GM21423 (cell line): Measurements from ENCODE around the gene GDNF.
"Not testable (repeated sequence)": the region's sequence is repeated elsewhere in the genome, so short reads cannot be mapped to it uniquely, and the experiment has no call there.

ENCODE experiments used
- ATAC-seq: cut with Tn5 transposase; IDR thresholded peaks from one replicate; pipeline ENCODE4 v1.9.1; 2021; ENCODE audit warnings: mild to moderate bottlenecking, moderate library complexity; ENCODE audit not compliant: unreplicated experiment

The GDNF gene

DNA sequence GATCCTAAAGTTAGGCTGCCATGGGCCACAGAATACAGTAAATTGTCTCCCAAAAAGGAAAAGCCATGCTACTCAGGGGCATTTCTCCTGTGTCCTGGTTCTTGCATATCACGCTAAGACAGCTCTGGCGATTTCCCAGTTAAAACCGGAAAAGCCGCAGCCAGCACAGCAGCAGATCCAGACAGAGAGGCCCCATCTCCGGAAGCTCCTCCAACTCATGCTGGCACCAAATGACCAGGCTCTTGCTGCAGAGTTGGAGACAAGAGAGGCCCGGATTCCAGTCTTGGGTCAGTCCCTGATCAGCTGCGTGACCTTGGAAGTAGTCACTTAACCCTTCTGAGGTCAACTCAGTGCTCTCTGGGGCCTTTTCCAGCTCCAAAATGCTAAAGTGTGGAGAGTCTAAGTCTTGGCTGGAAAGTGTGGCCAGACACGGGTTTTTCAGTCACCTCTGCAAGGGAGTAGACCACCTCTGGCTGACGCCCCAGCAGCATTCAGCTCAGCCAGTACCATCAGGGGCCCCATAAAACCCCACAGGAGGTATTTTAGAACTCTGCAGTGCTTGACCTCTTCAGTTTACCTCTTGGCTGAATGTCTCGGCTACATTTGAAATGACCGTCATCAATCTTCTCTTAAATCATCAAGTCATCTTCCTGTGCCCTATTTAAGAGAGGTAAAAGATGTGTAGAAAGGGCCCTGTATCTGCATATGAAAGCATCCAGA, 16.2 kb downstream of the GDNF start:
- ATAC-seq, result no peak

DNA sequence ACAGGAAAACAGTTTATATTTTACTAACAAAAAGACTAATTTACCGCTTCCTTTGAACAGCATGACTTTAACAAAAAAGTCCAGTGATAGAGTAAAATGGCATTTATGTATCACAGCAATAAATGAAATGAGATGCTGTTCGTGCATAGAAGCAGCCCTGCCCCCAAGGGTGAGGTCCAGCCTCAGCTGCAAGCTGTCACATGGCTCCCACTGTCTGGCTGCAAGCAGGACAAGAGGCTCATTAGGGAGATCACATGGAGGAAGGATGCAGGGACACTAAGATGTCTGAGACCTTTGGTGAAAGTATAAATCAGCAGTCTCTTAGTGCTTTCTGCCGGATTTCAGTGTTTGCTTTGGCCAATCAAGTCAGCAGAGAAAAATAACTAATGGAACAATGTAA, 23.0 kb downstream of the GDNF start:
- ATAC-seq, result no peak

DNA sequence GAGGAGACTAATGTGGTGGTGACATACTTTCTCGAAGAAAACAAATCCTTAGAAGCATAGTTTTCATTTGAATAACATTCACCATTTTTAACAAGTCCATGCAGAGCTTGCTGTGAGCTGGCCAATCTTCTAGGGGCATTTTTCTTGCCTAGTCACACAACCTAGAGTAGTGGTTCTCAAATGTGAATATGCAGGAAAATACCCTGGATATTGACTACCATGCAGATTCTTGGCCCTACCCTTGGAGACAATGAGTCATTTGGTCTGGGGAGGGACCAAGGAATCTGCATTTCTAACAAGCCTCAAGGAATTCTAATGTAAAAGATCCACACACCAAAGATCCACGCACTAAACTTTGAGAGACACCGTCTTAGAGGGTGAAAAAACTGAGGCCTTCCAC, 23.5 kb downstream of the GDNF start:
- no peak for ATAC-seq

DNA sequence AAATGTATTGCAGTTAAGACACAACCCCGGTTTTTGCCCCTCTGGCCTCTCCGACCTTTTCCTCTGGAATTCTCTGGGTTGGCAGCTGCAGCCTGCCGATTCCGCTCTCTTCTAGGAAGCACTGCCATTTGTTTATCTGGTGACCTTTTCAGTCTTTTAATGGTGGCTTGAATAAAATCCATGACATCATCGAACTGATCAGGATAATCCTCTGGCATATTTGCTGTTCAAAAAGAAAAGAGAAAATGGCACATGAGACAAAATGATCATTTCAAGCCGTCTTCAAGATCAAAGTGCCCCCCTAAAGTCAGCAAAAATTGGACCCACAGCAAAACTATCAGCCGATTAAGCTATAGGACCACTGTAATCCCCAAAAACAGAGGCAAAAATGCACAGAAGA, 23.9 kb downstream of the GDNF start:
- ATAC-seq, result no peak

DNA sequence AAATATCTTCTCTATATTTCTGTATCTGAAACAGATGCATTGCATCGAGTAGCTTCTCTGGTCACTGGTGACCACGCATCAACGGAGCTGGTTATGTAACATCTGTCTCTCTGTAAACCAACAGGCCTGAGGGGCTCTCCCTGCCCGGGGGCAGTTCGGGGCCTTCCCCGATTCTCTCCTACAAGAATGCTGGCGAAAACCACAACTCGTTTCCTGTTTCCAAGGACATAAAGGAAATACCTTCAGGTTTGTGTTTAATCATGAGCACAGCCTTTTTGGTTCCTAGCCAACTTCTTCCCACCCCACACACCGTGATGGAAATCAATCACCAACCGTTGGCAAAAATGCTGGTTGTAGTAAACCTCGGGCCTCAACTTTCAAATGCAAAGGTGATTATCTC, 25.1 kb downstream of the GDNF start:
- no peak for ATAC-seq

DNA sequence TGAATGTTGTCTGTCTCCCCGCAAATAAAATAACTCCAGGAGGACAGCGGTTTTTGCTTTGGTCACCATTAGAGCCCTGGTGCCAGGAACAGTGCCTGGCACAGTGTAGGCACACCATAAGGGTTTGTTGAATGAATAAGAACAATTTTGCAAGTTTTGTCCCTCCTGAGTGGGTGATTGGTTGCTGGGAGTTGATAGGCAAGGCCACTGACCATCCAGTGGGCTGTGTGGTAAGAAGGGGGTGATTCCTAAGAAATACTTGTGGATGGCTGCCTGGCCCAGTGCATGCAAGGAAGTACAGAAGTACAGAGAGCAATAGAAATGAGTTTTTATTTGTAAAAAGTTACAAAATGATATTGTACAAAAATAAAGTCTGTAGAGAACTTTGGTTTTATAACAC, 27.5 kb downstream of the GDNF start:
- ATAC-seq, result no peak

DNA sequence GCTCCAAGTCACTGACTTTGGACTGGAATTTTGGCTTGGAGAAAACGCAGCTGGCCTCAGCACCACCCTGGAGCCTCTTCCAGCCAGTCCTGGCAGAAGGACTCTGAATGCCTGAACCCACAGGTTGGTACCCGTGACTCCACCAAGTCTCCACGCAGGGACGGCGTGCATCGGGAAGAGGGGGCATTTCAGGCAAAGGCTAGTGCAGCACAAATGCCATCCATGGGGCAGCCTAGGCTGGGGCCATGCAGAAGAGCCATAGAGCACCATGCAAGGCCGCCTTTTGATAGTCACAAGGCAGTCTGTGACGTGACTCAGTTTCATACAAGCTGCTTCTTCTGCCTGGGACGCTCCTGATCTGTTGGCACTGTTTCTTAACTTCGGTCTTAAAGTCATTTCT, 28.0 kb downstream of the GDNF start:
- no peak for ATAC-seq

DNA sequence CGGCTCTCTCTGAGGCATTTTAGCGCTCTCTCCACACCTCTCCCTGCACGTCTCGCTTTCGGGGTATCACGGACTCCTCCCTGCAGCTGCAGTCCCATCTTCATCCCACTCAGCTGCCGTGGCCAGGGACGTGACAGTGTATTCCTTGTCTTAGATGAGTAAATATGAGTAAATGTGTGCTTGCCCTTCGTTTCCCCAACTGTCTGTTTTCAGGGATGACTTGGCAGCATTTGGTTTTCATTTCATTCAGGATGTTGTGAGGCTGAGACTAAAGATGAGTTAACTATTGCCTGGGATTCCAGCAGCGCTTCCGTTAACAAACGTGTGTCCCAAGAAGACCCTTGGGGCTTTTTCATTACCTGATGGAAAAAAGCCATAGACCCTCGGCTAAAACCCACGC, 29.5 kb downstream of the GDNF start:
- ATAC-seq, result no peak

DNA sequence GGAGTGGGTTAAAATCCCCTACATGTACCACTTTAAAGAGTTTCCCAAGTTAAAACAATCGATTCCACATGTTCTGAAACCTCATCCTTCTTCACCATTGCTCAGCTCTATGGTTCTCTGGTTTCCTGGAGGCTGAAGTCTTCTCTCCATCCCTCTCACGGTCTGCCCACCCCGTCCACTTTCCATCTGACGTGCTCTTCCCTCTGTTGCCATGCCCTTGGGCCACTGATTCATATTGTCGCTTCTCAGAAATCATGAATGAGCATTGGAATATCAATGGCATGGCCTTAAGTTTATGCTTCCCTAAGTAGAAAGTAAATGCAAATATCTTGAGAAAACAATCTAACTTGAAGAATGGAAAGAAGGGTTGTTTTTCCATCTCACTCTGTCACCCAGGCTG, 30.9 kb downstream of the GDNF start:
- ATAC-seq, result no peak

DNA sequence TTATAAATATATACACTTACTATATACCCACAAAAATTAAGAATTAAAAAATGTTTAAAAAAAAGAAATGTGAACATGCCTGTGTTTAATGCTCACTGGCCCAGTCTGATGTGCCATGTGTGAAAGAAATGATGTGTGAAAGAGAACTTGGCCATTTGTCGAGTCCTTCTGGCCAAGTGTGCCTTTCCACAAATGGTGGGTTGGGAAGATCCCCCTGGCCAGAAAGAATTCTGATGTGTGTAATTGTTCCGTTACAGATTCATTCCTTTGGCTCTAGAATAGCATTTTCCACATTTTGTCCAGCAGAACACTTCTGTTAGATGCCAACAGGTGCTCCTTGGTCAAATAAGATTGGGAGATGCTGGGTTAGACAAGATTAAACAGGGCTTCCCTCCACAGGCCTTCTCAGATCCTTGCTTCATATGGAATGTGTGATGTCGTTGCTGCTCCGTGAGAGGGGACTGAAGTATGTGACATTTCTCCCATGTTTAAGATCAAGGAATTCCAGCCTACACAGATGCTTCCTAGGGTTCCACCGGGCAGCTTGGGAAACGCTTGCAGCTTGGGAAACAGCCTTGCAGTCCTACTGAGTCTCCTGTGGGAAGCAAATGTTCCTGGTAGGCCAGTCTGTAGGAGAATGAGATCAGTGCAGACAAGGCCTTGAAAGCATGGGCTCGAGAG, 32.1 kb downstream of the GDNF start:
- ATAC-seq, result no peak

DNA sequence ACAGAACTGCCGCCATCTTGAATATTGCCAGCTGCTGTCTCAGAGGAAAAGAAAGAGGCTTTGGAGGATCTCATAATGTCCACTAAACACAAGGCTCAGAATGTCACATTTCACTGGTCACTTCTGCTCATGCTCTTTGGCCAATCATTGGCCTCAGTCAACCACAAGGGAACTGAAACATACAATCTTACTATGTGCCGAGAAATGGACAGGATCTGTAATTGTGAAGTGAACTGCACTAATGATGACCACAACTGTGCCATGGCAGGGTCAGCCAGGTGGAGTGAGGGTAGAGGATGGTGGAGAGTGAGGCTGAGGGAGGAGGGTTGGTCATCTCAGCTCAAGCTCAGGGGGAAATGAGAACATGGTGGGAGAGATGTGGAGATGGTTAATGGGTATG, 32.8 kb downstream of the GDNF start:
- no peak for ATAC-seq

DNA sequence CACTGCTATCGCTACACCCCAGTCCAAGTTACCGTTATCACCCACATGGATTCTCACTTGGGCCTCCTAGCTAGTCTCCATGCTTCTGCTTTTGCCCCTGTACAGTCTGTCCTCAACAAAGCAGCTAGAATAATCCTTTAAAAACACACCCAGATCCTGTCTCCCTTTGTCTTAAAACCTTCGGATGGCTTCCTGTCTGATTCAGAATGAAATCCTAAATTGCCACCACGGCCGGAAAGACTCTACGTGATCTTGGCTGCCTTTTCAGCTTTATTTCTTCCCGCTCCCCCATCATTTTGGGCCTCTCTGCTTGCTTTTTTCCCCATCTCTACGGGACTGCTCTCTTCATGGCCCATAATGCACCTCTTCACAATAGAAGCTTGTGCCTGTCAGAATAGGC, 33.4 kb downstream of the GDNF start:
- no peak for ATAC-seq

DNA sequence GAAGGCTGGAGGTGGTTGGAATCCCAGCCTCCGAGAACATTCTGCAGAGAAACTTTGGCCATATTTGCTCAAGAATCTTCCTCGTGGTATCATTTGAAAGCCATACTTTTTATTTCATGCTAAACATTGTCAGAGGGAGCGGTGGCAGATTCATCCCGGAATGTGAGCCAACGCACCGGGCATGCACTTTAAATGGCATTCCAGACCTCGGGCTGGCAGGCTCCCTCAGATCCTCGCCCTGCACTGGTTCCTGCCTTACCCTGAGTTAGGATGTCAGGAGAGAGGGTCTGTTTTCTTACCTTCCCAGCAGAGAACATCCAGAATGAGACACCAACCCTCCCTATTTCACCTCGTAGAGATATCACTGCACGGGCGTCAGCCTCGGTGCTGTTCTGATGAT, 33.8 kb downstream of the GDNF start:
- ATAC-seq, result no peak

DNA sequence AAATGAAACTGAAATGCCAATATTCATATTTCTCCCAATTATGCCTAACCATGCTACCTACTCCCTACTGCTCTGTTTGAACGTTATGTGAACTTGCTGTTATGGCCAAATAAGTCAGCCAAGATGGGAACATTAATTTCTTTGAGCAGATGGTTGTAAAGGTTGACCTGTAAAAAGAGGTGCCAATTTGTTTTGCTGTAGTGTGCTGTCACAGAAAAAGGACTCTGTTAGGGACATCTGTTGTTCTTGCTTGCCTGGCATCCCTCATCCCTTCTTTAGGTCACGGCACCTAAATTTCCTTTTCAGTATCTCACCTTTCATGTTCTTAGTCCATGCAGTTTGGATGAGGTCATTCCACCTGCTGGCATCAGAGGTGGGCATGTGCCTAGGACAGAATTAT, 35.4 kb downstream of the GDNF start:
- ATAC-seq, result no peak

DNA sequence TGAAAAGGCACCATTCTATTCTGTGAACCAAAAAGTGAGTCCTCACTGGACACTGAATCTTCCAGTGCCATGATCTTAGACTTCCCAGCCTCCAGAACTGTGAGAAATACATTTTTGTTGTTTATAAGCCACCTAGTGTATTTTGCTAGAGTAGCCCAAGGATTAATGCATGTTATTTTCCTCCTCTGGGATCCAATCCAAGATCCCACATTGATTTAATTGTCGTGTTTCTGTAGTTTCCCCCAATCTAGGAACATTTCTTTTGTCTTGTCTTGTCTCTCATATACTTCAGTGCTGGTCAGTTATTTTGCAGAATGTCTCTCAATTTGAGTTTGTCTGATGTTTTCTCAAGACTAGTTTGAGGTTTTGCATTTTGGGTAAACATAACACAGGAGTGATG, 36.4 kb downstream of the GDNF start:
- ATAC-seq, result no peak

DNA sequence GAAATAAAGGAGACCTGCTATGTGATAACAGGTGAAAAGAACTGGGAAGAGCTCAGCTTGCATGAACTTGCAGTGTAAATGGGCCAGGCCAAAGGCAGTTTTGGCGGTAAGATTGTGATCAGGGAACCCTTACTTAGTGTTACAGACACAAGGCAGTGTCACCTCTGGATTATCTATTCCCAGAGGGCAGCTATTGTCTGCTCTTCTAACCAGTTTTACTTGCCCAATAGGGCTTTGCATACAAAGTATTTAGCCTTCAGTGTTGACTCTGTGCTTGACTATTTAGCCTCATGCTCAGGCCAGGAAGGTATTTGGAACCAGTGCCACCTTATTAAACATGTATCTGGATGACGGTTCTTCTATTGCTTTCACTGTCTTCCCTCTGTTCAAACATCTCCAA, 38.3 kb downstream of the GDNF start:
- no peak for ATAC-seq

DNA sequence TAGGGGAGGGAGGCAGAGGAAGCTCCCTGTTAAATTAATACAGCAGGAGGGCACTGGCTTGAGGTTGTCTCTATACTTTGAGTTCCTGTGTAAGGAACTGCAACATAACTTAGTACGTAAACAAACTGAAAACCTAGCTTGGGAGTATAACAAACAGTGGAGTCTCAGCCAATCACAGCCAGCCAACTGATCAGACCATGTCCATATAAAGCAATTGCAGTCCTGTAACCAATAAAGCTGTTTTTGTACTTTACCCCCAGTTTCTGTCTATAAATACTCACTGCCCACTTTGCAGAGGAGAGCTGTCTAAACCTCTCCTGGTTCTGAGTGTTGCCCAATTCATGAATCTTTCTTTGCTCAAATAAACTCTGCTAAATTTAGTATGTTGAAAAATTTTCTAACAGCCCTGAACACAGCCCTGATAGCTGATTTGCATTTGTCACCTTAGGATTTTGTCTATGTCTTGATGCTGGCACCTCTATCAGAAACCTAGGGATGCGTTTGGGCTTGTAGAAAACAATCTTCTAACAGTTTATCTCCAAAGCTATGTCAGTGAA, 39.9 kb downstream of the GDNF start:
- ATAC-seq, result no peak

DNA sequence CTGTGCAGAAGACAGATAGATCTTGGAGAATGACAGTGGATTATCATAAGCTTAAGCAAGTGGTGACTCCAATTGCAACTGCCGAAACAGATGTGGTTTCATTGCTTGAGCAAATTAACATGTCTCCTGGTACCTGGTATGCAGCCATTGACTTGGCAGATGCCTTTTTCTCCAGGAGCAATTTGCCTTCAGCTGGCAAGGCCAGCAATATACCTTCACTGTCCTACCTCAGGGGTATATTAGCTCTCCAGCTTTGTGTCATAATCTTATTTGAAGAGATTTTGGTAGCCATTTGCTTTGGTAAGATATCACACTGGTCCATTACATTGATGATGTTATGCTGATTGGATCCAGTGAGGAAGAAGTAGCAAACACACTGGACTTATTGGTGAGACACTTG, 43.4 kb downstream of the GDNF start:
- ATAC-seq, result not testable (repeated sequence)

DNA sequence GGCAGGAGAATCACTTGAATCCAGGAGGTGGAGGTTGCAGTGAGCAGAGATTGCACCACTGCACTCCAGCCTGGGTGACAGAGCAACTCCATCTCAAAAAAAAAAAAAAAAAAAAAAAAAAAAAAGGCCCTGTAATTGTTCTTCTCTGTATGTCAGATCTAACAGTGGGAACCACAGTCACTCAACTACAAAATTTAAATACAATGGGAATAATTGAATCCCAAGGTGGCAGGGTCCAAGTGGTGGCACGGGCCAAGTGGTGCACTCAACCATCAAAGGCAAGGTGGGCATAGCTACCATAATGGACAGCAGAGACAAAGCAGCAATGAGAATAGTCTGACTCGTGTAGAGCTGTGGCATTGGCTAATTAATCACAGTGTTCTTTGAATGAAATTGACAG, 44.5 kb downstream of the GDNF start:
- not testable (repeated sequence) for ATAC-seq

DNA sequence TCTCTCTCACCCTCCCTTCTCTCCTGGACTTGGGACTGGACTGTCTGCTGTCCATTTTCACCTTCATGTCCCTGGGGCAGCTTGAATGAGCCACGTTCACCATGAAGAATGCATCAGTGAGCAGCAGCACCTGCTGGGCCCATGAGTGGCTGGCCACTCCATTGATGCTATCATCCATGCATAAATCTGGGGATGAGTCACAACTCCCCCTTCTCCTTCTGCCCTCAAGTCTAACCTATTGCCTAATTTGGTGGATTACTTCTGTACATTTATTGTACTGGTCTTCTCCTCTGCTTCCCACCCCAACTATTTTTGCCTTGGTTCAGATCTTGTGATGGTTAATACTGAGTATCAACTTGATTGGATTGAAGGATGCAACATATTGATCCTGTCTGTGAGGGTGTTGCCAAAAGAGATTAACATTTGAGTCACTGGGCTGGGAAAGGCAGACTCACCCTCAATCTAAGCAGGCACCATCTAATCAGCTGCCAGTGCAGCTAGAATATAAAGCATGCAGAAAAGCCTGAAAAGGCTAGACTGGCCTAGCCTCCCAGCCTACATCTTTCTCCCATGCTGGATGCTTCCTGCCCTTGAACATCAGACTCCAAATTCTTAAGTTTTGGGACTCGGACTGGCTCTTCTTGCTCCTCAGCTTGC, 46.7 kb downstream of the GDNF start:
- no peak for ATAC-seq

DNA sequence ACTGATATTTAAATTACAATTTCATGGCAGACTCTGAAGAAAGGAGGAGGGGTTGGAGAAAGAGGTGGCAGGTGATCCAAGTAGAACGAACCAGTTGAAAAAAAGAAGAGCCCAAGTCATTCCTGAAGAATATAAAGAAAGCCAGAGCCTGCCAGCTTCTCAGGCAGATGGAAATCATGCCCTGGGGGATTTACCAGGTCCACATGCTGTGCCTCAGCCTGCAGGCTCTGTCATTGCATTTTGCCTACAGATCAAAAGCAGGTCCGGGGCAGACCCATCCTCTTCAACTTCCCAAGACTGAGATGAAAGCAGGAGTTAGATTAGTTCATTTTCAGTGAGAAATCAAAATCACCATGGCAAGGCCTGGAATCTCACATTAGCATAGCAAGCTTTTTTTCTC, 48.5 kb downstream of the GDNF start:
- no peak for ATAC-seq

DNA sequence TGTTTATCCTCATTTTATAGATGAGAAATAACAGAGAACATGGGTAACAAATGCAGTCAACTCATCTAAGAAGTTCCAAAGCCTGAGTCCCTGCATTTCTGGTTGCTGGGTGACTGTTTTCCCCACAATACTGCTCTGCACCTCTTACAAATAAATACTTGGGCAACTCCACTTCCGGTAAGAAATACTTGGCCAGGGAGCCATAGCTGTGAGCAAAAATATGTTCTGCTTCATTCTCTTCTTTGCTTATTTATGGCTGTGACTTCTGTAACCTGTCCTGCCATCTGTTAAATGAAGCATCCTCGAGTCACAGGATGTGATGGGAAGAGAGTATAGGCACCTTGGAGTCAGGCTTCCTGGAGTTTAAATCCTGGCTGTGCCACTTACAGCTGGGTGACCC, 49.9 kb downstream of the GDNF start:
- no peak for ATAC-seq
